Measurements from ENCODE around the gene ACSL6. TPM values are rescaled to one million over a fixed set of nuclear protein-coding genes. Genes with fewer than 3 reads are reported as not detected.

Gene ACSL6
- total and polyA plus RNA-seq, 10 of the 15 experiments (the other 5 are each of a cell fraction or from before 2014, with no cell fraction given) = 0.06 to 0.53 TPM; not detected in 8

- TF ChIP-seq USF2 (IDR thresholded peaks at IDR 0.05; ENCODE audit: borderline replicate concordance, low read depth, low read length) (no peak), ZBTB33 (IDR thresholded peaks at IDR 0.05) (no peak), IKZF2 (IDR thresholded peaks at IDR 0.05) (no peak), ZNF622 (IDR thresholded peaks at IDR 0.05) (no peak), MYC (IDR thresholded peaks at IDR 0.05; ENCODE audit: insufficient read depth, insufficient read length, insufficient replicate concordance, low read length, severe bottlenecking) (no peak), GATAD2B (conservative IDR thresholded peaks at IDR 0.05; ENCODE audit: low read depth) (no peak), ESRRA (IDR thresholded peaks at IDR 0.05; ENCODE audit: low read length) (no peak), JUND (IDR thresholded peaks at IDR 0.05; ENCODE audit: low read depth, low read length) (no peak), EZH2 (IDR thresholded peaks at IDR 0.05; ENCODE audit: borderline replicate concordance, control insufficient read depth, low read depth, low read length) (no peak)
These were observed 97.0 kb downstream of the ACSL6 start (continued) for GRCh38 chr5:131914472-131914871.

- FAIRE-seq = no peak
- H3K79me2 ChIP-seq (ENCODE audit: control insufficient read depth, insufficient read depth, low read length) = no peaks in the 10 kb centered on the region
- SMC1A ChIA-PET (ENCODE audit: uncharacterized antibody, unreplicated experiment) = interaction anchor here (0.6 to 1.5 kb wide), 2 partner anchors 33 to 107 kb away, joined by 3 to 4 read pairs; no protein-coding TSS in a partner anchor
- H3K27ac ChIP-seq (ENCODE audit: control insufficient read depth, insufficient read depth) = no peak overlapping the region
- H2AFZ ChIP-seq (ENCODE audit: control insufficient read depth, low read depth, low read length) = no peak overlapping the region
- no peak for DNase-seq (ENCODE audit: low read depth, low spot score)
- no TSS peak for BruUV-seq (replicated peaks)
- no peaks in the 10 kb centered on the region for H3K36me3 ChIP-seq (ENCODE audit: control insufficient read depth in 2 of 2, insufficient read depth in 2 of 2, low read length in 1 of 2)
- in situ Hi-C loops (cut with MboI) (no loop called here), intact Hi-C loops (cut with micrococcal nuclease; ENCODE audit: unreplicated experiment) (no loop called here)
- H3K9me3 ChIP-seq (replicated peaks; ENCODE audit: control insufficient read depth, insufficient read depth, low read length) = no peaks in the 10 kb centered on the region
- H3K27me3 ChIP-seq (replicated peaks in 1 of 2; ENCODE audit: control insufficient read depth in 2 of 2, insufficient read depth in 2 of 2, low read length in 1 of 2) = no peaks in the 10 kb centered on the region; a peak in 1 of 4 replicates
- no peak overlapping the region for H3K4me3 ChIP-seq
- POLR2A ChIA-PET = no interaction called here
- H3K4me2 ChIP-seq (ENCODE audit: control insufficient read depth, insufficient read depth) = no peak overlapping the region
- 0% methylated on average over 3 of the region's 3 CpGs for WGBS (ENCODE audit: insufficient coverage, insufficient replicate concordance, low lambda C conversion rate, missing lambda C conversion rate)
- RAD21 ChIA-PET (ENCODE audit: unreplicated experiment) = no interaction called here
- no peak for ATAC-seq
- H4K20me1 ChIP-seq (ENCODE audit: control insufficient read depth, insufficient read depth) = no peaks in the 10 kb centered on the region
- CTCF ChIA-PET = interaction anchor here (0.6 to 0.9 kb wide), 2 partner anchors 277 to 917 kb away, joined by 3 read pairs; no protein-coding TSS in a partner anchor
- H3K4me1 ChIP-seq (ENCODE audit: control insufficient read depth, insufficient read depth, low read length) = no peaks in the 10 kb centered on the region
- no peak overlapping the region for H3K9ac ChIP-seq (ENCODE audit: control insufficient read depth, insufficient read depth, low read length)
- TF ChIP-seq CHD2 (IDR thresholded peaks at IDR 0.05; ENCODE audit: borderline replicate concordance, low read depth, low read length) (no peak), ZBTB11 (CRISPR knock-in tag; IDR thresholded peaks at IDR 0.05) (no peak), NFXL1 (IDR thresholded peaks at IDR 0.05; ENCODE audit: borderline replicate concordance) (no peak), BCL11A (IDR thresholded peaks at IDR 0.05; ENCODE audit: low read depth, low read length) (no peak), BCL3 (IDR thresholded peaks at IDR 0.05; ENCODE audit: borderline replicate concordance, insufficient read depth, low read depth, low read length, poor library complexity, severe bottlenecking) (no peak), SUZ12 (IDR thresholded peaks at IDR 0.05; ENCODE audit: unreplicated experiment) (no peak)
These were observed 97.9 kb downstream of the ACSL6 start for GRCh38 chr5:131913603-131914002.
